NCI-H2227 treated with DMSO at 0.1 percent for 48 hours (cell line): ENCODE measurements around the gene DNAJA2.
"Not testable (repeated sequence)": the region's sequence is repeated elsewhere in the genome, so short reads cannot be mapped to it uniquely, and the experiment has no call there.

Experiments
- DNase-seq: peaks from one replicate; lab custom pipeline; 2025; lab: John Stamatoyannopoulos, UW

Gene DNAJA2

DNA sequence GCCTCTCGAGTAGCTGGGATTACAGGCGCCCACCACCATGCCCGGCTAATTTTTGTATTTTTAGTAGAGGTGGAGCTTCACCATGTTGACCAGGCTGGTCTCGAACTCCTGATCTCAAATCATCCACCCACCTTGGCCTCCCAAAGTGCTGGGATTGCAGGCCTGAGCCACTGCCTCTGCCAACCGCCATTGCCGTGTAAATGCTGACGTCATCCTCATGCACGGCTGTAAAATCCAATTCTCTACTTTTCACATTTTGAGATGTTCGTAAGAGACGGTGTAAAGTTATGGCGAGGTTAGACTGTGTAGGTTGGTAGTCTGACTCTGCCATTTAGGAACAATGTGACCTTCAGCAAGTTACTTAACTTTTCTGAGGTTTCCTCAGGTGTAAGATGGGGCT lies 1.7 kb upstream of the DNAJA2 start:
- no peak for DNase-seq

DNA sequence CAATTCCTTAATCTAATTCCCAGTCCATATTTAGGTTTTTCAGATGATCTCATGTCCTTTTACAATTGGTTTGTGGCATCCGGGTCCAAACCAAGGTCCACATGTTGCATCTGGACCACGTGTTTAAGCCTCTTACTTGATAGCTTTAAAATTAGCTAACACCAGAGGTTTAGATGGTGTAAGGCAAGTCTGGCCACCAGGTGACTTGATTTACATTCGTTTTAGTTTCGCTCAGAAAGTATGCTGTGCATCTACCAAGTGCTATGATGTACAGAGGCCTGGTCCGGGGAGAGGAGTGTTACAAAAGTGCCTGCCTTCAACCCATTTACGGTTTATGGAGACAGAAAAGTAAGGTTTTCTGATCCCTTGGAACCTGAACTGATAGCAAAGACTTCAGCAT lies 878 bp upstream of the DNAJA2 start:
- no peak for DNase-seq

DNA sequence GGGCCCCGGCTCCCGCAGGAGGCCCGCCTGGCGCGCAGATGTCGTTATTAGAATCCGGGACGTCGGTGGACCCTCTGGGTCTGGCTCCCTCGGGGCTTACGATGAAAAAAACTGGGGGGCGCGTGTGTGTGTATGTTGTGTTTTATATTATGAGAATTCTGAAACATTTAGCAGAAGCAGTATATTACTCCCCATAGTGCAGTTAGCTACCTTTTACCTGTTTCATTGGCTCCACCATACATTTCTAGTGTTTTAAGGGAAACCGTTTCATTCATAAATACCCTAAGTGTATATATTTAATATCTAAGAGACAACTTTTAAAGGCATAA lies 486 bp upstream of the DNAJA2 start:
- no peak for DNase-seq

DNA sequence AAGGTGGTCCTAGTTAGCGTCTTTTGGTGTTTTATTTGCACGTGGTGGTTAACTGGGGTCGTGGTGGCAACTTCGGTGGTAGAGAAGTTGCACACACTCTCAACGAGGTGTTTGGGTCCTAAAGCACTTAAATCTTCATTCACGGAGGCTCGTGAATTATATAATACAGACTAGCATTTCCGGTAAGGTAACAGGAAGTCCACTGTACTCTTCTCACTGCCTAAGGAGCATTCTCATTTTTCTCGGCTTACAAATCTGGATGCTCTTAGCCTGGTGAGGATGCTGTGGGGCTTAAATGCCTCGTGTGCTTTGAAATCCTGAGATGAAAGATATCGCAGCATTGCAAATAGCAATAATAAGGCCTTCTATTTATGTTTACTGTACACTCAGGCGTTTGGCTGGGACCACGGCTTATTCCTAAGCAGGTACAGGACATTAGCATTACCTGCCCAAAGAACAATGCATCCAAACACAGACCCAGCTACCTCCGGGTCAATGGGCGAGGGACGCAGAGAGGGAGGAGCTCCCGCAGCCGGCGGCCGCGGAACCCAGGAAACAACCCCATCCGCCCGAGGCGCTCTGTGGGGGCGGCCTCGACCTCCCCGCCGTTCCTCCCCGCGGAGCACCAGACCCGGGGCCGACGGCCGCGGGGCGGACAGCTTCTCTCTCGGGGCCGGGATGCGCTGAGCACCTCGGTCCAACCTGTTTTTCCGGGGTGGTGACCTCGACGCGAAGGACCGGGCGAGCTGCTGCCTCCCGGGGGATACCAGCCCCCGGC lies 856 bp downstream of the DNAJA2 start:
- DNase-seq, result peak; percentile 25

DNA sequence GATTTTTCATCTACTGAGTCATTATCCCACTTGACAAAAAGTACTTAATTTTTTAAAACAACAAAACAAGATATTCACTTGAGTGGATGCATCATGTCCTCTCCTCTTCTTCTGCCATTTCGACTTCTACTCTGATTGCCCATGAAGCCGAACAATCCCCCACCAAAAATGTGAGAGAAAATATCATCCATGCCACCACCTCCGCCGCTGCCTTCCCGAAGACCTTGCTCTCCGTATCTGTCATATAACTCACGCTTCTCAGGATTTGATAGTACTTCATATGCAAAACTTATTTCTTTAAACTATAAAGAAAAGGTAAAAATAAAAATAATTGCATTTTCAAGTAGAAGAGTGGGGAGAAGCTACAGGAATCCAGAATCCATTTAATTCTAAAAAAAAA lies 2.2 kb downstream of the DNAJA2 start:
- no peak for DNase-seq

DNA sequence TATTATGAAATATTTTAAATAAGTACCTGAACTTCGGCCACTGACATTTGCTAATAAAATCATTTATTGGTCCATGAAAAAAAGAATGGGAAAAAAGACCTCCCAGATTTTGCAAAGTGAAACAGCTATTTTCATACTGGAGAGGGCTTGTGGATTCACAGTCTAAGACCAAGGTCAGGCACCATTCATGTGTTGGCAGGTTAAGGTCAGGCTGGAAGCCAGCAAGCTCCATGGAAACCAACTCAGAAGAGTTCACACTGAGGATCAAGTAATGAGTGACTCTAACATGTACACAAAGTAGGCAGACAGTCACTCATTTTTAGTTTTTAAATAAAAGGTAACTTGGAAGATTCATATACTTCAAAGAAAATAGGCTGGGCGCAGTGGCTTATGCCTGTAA lies 3.4 kb downstream of the DNAJA2 start:
- no peak for DNase-seq

DNA sequence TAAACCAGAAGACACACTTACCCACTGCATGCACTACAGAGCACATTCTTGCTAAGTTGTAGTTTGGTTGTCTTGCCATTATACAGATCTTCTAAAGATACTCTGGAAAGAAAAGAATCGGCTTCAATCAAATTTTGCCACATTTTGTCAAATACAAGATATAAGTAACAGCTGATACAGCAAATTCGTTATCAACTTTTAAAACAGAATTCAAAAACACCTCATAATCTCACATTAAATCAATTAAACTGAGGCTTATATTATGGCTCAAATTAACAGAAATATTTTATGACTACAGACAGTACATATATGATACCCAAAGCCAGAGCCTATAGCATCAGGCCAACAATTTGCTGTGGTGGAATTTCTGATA lies 5.4 kb downstream of the DNAJA2 start:
- no peak for DNase-seq

DNA sequence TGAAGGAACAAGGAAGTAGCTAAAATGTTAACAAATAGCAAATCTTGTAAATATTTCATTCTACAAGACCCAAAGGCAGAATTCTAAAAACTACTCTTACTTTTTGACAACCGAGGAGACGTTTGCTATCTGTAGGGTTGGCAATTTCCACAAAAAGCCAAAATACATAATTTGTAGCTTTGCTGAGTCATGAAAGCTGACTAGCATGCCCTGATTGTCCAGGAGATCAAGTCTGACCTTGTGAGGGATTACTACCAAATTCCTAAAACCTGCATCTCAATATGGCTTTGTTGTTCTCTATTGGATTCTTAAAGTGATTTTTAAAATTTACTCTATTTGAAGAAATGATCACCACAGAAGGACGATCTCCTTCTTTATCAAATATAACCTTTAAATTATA lies 10.8 kb downstream of the DNAJA2 start:
- DNase-seq, result no peak

DNA sequence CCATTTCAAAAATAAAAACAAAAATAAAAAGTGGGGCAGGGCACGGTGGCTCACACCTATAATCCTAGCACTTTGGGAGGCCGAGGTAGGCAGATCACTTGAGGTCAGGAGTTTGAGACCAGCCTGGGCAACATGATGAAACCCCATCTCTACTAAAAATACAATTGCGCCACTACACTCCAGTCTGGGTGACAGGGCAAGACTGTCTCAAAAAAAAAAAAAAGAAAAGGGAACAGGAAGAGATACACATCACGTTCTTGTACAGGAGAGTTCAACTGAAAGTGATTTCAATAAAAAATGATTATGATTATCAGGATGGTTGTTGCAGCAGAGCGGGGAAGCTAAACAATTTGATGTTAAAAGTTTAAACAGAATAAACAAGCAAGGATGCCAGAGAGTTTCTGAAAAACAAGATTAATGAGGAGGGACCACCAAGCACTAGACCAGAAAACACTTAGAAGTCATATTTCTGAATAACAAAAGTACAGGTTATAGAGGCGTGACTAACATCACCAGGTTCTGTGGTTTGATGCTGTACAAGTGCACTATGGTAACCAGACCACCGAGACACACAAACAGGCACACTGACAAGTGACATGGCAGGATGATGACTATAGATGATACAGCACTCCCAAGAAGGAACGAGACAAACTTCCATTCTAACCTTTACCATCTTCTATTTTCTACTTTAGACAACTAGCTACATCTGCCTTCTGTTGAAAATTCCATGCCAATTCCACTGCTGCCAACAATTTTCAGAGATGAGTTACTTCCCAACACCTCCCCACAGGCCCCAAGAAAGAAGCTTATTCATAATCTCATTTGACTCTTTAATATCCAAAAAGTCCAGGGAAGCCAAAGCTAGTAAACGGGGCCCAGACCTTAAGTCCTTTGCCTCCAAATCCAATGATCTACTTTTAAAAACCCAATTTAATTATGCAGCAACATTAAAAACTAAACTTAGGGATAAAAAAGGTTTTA lies 11.8 kb downstream of the DNAJA2 start:
- no peak for DNase-seq

DNA sequence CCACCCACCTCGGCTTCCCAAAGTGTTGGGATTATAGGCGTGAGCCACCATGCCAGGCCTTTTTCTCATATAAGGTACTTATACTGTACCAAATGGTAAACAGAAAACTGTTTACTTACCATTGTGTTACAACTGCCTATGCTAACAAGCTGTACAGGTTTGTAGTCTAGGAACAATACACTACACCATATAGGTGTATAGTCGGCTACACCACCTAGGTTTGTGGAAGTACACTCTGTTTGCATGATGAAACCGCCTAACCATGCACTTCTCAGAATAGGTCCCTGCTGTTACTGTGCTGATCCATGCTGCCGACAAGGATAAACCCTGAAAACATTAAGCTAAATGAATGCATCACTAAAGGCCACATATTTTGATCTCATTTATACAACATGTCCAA lies 18.9 kb downstream of the DNAJA2 start:
- DNase-seq, result no peak

DNA sequence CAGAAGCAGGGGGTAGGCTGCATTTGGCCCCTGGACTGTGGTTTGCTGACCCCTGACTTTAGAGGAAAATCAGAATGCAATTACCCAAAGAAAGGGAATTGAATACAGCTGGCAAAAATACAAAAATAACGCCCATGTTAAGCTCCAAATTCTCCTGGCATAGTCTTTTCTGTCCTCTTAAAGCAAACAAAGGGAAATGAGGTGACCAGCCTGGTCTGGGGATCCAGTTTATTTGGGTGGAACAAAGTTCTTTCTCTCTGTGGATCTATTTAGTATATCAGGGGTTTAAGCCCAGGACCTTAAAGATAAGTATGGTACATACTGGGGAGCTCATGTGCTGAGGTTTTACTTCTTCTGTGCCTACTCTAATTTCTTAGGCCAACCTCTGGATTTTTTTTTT lies 23.5 kb downstream of the DNAJA2 start:
- no peak for DNase-seq

DNA sequence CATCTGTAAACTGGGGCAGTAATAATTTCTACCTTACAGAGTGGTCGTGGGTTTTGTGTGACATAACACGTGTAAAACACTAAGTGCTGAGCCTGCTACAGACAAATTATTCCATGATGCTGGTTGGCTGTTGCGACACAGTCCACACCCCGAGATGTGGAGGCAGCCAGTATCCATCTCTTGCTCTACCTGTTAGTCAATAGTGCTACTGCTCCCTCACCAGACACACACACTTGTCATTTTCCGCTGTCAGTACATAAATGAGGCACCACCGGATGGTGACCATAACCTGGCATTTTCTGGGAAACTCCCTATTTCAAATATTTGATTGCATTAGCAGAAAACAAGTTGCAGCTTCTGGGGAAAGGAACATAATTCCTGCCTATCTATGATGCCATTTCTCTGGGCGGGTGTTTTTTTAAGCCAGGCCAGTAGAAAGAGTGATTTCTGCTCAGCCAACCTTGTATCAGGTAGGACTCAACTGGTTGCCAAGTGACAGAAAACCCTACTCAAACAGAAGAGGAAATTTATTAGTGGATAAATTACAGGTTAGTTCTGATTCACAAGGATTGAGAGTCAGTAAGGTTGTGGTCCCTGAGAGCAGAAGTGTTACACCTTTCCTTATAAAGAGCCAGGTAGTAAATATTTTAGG lies 24.1 kb downstream of the DNAJA2 start:
- no peak for DNase-seq

DNA sequence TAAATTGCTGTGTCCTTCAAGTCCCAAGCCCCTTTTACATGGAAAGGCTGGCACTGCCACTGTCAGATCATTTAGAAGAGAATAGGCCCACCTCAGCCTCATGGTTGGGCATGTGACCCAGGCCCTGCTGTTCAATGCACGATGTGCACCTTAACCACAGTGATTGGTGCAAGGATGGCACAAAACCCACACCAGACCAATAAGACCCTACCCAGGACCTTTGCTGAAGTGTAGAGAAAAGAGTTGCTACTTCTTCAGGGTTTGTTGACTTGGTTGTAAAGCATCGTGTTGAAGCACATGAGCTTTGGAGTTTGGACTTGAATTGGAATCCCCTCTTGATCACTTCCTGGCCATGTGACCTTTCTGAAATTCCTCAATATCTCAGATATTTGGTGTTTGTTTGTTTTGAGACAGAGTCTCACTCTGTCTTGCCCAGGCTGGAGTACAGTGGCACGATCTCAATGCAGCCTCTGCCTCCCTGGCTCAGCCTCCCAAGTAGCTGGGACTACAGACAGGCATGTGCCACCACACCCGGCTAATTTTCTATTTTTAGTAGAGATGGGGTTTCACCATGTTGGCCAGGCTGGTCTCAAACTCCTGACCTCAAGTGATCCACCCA lies 24.8 kb downstream of the DNAJA2 start:
- DNase-seq, result no peak

DNA sequence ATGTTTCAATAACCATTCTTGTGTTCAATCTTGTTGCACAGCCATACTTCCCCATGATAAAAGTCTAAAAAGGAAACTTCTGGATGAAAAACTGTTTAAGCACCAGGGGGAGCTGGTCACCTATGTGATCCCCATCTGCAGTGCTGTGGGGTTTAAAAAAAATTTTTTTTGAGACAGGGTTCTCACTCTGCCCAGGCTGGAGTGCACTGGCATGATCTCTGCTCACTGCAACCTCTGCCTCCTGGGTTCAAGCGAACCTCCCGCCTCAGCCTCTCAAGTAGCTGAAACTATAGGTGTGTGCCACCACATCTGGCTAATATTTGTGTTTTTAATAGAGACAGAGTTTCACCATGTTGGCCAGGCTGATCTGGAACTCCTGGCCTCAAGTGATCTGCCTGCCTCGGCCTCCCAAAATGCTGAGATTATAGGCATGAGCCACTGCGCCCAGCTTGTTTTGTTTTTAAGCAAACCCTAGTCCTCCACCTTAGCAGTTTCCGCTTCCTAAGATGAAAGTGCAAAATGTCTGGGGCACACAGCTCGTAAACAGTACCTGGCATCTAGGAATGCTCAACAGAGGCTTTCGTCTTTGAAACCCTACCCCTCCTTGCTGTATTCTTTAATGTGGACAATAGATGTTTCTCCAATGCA lies 25.4 kb downstream of the DNAJA2 start:
- peak; percentile 1 for DNase-seq

DNA sequence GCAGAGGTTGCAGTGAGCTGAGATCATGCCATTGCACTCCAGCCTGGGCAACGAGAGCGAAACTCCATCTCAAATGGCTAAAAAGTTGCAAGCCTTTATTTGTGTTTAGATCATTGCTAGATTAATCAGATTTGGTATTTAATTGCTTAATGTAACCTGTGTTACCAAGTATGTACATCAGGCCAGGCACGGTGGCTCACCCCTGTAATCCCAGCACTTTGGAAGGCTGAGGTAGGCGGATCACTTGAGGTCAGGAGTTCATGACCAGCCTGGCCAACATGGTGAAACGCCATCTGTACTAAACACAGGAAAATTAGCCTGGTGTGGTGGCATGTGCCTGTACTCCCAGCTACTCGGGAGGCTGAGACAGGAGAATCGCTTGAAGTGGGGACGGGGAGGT lies 28.8 kb downstream of the DNAJA2 start:
- DNase-seq, result not testable (repeated sequence)

DNA sequence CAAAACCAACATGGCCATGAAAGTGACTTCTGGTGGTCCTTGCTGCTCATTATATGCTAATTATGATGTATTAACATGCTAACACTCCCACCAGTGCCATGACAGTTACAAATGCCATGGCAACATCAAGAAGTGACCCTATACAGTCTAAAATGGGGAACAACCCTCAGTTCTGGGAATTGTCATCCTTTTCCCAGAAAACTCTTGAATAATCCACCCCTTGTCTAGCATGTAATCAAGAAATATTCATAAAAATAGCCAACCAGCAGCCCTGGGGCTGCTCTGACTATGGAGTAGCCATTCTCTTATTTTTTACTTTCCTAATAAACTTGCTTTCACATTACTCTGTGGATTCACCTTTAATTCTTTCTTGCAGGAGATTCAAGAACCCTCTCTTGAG lies 35.9 kb downstream of the DNAJA2 start:
- DNase-seq, result no peak

DNA sequence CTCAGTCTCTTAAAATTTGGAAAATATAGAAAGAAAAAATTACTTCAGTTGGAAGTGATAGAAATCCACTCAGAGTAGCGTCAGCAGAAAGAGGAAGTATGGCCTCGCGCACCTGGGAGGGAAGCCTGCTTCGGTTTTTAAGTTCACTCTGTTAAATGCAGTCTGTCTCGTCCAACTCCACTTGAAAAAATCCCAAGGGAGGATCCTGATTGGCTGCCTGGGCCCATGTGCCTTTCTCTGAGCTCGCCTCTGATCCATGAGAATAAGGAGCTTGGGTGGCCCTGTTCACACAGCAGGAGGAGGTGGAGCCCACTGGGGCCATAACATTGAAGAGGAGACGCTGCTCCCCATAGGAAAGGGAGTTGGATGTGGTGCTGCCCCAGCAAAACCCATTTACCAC lies 40.7 kb downstream of the DNAJA2 start:
- DNase-seq, result no peak

DNA sequence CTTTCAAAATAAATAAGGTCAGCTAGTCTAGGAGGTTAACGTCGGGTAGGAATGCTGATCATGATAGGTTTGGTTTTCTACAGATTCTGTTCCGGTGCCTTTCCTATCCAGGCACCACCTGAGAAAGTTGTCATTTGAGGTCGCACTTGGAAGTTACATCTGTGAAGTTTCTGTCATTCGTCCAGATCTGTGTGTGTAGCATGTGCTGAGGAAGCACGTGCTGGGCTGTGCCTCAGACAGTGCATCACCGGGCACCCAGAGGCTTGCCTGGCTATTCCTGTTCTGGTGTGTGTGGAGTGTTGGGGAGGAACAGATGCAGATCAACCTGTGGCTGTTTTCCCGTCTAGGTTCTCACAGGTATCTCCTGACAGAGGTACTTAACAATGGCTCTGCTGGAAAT lies 42.6 kb downstream of the DNAJA2 start:
- DNase-seq, result no peak

DNA sequence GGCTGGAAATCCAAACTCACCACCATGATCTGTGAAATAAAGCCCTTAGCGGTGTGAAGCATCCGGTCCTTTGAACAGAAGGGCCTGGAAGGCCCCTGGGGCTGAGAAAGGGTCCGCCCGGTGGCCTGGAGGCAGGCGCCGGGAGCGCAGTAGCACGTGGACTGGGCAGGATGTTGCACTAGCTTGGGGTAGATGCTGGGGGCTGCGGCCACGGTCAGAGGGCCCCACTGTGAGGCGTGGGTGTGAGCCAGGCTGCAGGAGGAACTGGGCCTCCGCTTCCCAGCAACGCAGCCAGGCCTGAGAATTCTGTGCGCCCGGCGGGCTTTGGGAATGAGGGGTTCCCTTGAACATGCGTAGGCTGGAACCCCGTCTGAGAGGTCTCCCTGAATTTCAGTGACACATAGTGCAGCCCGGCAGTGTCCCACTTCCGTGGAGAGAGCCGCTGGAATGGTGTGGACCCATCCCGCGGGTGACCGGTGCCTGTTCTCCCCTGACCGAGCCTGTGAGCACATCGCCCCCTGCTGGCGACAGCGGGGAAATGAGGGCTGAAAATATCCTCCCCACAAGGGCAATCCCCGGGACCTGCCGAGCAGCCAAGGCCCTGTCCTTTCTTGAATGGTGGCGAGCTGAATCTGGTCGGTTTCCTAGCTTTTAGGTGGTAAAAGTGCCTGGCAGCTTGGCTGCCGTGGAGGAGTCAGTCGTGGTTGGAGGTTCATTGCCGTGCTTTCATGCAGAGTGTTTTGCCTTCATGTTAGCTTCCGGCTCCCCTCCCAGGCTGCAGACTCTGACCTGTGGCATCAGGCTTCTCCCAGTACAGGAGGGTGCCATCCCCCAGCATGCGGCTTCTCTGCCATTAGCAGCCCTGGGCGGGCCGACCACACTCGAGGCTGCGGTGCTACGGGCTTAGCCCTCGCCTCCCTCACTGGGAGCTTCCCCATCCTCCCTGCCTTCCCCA lies 43.8 kb downstream of the DNAJA2 start:
- no peak for DNase-seq

DNA sequence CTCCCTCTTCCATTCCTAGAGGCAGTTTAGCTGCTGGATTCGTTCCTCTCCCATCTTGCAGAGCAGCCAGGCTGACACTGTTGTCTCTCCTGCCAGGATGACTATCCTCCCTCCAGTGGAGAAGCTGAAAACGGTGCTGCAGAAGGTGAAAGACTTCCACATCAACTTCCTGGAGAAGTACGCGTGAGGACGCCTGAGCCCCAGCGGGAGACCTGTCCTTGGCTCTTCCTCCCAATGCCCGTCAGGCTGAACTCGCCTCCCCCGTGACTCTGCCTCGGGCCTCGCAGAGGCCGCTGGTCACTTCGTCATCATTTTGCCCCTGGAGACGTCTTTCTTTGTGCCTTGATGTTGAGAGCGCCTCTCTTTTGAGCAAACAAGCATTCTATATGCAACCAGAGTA lies 44.7 kb downstream of the DNAJA2 start:
- no peak for DNase-seq

DNA sequence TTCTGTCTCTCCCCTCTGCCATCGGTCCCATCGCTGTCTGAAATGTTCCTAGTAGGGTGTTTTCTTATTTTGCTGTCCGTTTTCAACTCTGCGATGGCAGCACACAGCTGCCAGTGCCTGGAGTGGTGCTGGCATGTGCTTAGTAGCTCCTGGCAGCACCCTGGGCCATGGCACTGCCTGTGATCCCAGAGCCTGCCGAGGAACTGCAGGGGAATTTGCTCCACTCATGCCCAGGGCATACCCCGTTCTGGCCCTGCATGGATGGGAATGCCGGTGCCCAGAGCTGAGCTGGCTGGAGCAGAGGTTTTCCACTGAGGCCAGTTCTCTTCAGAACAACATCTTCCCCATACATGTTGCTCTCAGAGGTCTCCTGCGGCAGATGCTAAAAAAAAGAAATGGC lies 46.2 kb downstream of the DNAJA2 start:
- DNase-seq, result no peak
